HUES64 (cell line): ENCODE results near the gene PPFIBP2.

Experiments
- H3K27ac ChIP-seq: 2 replicates; pipeline ENCODE4 v1.7.0; 2013; ENCODE audit warnings: low read depth, low read length, inconsistent platforms
- H3K27me3 ChIP-seq: 2 replicates; pipeline ENCODE4 v1.6.1; 2013; ENCODE audit warnings: mild to moderate bottlenecking, low read length; ENCODE audit not compliant: insufficient read depth
- H3K36me3 ChIP-seq: 2 replicates; pipeline ENCODE4 v1.6.1; 2013; ENCODE audit warnings: mild to moderate bottlenecking, low read length; ENCODE audit not compliant: insufficient read depth
- H3K4me1 ChIP-seq: 2 replicates; pipeline ENCODE4 v1.6.1; 2013; ENCODE audit warnings: mild to moderate bottlenecking, low read length, moderate library complexity; ENCODE audit not compliant: insufficient read depth
- H3K4me3 ChIP-seq: 2 replicates; pipeline ENCODE4 v1.5.1; 2013; ENCODE audit warnings: mild to moderate bottlenecking, low read length, moderate library complexity
- H3K9ac ChIP-seq: 2 replicates; pipeline ENCODE4 v1.6.1; 2013; ENCODE audit warnings: mild to moderate bottlenecking, low read depth, low read length
- H3K9me3 ChIP-seq: 2 replicates; pipeline ENCODE4 v1.6.1; 2013; ENCODE audit warnings: low read depth, low read length; ENCODE audit not compliant: insufficient read depth
- WGBS: fragments of 150-250, 120-280 bp; methylation state at CpG from one replicate; pipeline ENCODE4 v1.1.7; 2013; ENCODE audit warnings: missing lambda C conversion rate; 5-methylcytosine and 5-hydroxymethylcytosine counted together

The PPFIBP2 gene

GRCh38 chr11:7592711-7593110, 78.9 kb downstream of the PPFIBP2 start:
- no peaks in the 10 kb centered on the region for H3K36me3 ChIP-seq
- H3K9me3 ChIP-seq, result no peaks in the 10 kb centered on the region
- no peak overlapping the region for H3K27ac ChIP-seq
- H3K4me1 ChIP-seq, result peaks cover 31% of the 10 kb centered on the region
- H3K27me3 ChIP-seq, result no peaks in the 10 kb centered on the region
- no peak overlapping the region for H3K9ac ChIP-seq
- no peak overlapping the region for H3K4me3 ChIP-seq
- WGBS, result 93% methylated on average over 3 of the region's 3 CpGs

- H3K27ac ChIP-seq, result no peak overlapping the region
- WGBS, result 95% methylated on average over 3 of the region's 3 CpGs
- H3K4me3 ChIP-seq, result no peak overlapping the region
- H3K9me3 ChIP-seq, result no peaks in the 10 kb centered on the region
- H3K36me3 ChIP-seq, result no peaks in the 10 kb centered on the region
- peaks cover 31% of the 10 kb centered on the region for H3K4me1 ChIP-seq
- H3K27me3 ChIP-seq, result no peaks in the 10 kb centered on the region
- H3K9ac ChIP-seq, result no peak overlapping the region
Observed at GRCh38 chr11:7593481-7593880, 79.7 kb downstream of the PPFIBP2 start.

GRCh38 chr11:7595016-7595866, 81.4 kb downstream of the PPFIBP2 start:
- Histone ChIP-seq H3K4me1 (peaks cover 31% of the 10 kb centered on the region), H3K9me3 (no peaks in the 10 kb centered on the region), H3K9ac (no peak overlapping the region), H3K27ac (peak overlapping the region; percentile 80; the same call in 1 of the 2 replicates), H3K36me3 (no peaks in the 10 kb centered on the region), H3K4me3 (no peak overlapping the region), H3K27me3 (no peaks in the 10 kb centered on the region)
- 41% methylated on average over 1 of the region's 1 CpG for WGBS

- 94% methylated on average over 1 of the region's 2 CpGs for WGBS
- Histone ChIP-seq H3K27ac (peak overlapping the region; percentile 80), H3K4me3 (no peak overlapping the region), H3K36me3 (no peaks in the 10 kb centered on the region), H3K9me3 (no peaks in the 10 kb centered on the region), H3K9ac (no peak overlapping the region), H3K27me3 (no peaks in the 10 kb centered on the region), H3K4me1 (peaks cover 31% of the 10 kb centered on the region)
Observed at GRCh38 chr11:7595951-7596350, 82.2 kb downstream of the PPFIBP2 start.

GRCh38 chr11:7596975-7597391, 83.2 kb downstream of the PPFIBP2 start:
- Histone ChIP-seq H3K4me1 (peaks cover 31% of the 10 kb centered on the region), H3K9me3 (no peaks in the 10 kb centered on the region), H3K9ac (no peak overlapping the region), H3K36me3 (no peaks in the 10 kb centered on the region), H3K27me3 (no peaks in the 10 kb centered on the region), H3K4me3 (no peak overlapping the region), H3K27ac (no peak overlapping the region)
- WGBS, result 92% methylated on average over 5 of the region's 5 CpGs

- WGBS, result 83% methylated on average over 8 of the region's 8 CpGs
- H3K9ac ChIP-seq, result no peak overlapping the region
- H3K27me3 ChIP-seq, result no peaks in the 10 kb centered on the region
- no peaks in the 10 kb centered on the region for H3K36me3 ChIP-seq
- no peak overlapping the region for H3K4me3 ChIP-seq
- H3K27ac ChIP-seq, result no peak overlapping the region
- peaks cover 31% of the 10 kb centered on the region for H3K4me1 ChIP-seq
- H3K9me3 ChIP-seq, result no peaks in the 10 kb centered on the region
Observed at GRCh38 chr11:7597620-7598019, 83.8 kb downstream of the PPFIBP2 start.

- H3K27me3 ChIP-seq, result no peaks in the 10 kb centered on the region
- no peak overlapping the region for H3K27ac ChIP-seq
- no peak overlapping the region for H3K4me3 ChIP-seq
- 83% methylated on average over 2 of the region's 2 CpGs for WGBS
- no peak overlapping the region for H3K9ac ChIP-seq
- H3K4me1 ChIP-seq, result peaks cover 29% of the 10 kb centered on the region
- no peaks in the 10 kb centered on the region for H3K9me3 ChIP-seq
- no peaks in the 10 kb centered on the region for H3K36me3 ChIP-seq
Observed at GRCh38 chr11:7599209-7599608, 85.4 kb downstream of the PPFIBP2 start.

- no peak overlapping the region for H3K4me3 ChIP-seq
- peak overlapping the region; percentile 9; the same call in 1 of the 2 replicates for H3K27ac ChIP-seq
- H3K27me3 ChIP-seq, result no peaks in the 10 kb centered on the region
- no peak overlapping the region for H3K9ac ChIP-seq
- 85% methylated on average over 6 of the region's 6 CpGs for WGBS
- H3K9me3 ChIP-seq, result no peaks in the 10 kb centered on the region
- H3K36me3 ChIP-seq, result no peaks in the 10 kb centered on the region
- peaks cover 26% of the 10 kb centered on the region for H3K4me1 ChIP-seq
Observed at GRCh38 chr11:7600205-7600775, 86.5 kb downstream of the PPFIBP2 start.

- H3K4me1 ChIP-seq, result peaks cover 5% of the 10 kb centered on the region; the same call in 1 of the 2 replicates
- no peak overlapping the region for H3K4me3 ChIP-seq
- no peaks in the 10 kb centered on the region for H3K9me3 ChIP-seq
- H3K27ac ChIP-seq, result no peak overlapping the region
- H3K27me3 ChIP-seq, result no peaks in the 10 kb centered on the region
- no peak overlapping the region for H3K9ac ChIP-seq
- WGBS, result 93% methylated on average over 4 of the region's 4 CpGs
- H3K36me3 ChIP-seq, result no peaks in the 10 kb centered on the region
Observed at GRCh38 chr11:7603031-7603781, 89.4 kb downstream of the PPFIBP2 start.

GRCh38 chr11:7604331-7604955, 90.6 kb downstream of the PPFIBP2 start:
- Histone ChIP-seq H3K36me3 (no peaks in the 10 kb centered on the region), H3K4me1 (peaks cover 5% of the 10 kb centered on the region; the same call in 1 of the 2 replicates)

More at GRCh38 chr11:7604331-7604955, 90.6 kb downstream of the PPFIBP2 start:
- Histone ChIP-seq H3K27me3 (no peaks in the 10 kb centered on the region), H3K9me3 (no peaks in the 10 kb centered on the region), H3K4me3 (no peak overlapping the region), H3K27ac (peak overlapping the region; percentile 43; the same call in 1 of the 2 replicates), H3K9ac (no peak overlapping the region)
- WGBS, result 76% methylated on average over 3 of the region's 3 CpGs
